Uterus (tissue), 4 donors: ENCODE measurements around the gene UPK3BL2. TPM values are rescaled to one million over a fixed set of nuclear protein-coding genes. Genes with fewer than 3 reads are reported as not detected.
A peak's percentile ranks its signal among the peaks of the same experiment; 100 is the strongest.
"Not testable (repeated sequence)": the region's sequence is repeated elsewhere in the genome, so short reads cannot be mapped to it uniquely, and the experiment has no call there.

Experiments used
- DNase-seq, 2 donors: peaks; one replicate each; pipeline ENCODE4 v3.0.0-alpha.2; 2019 to 2020
- H3K27ac ChIP-seq, 2 donors: fragments of 200-600 bp; sonication (generic); 1 replicate in 1 of 2; 2 replicates in 1 of 2; pipeline ENCODE4 v1.5.1; 2016 to 2018
- H3K27me3 ChIP-seq, 2 donors: fragments of 200-600 bp; sonication (generic); one replicate each; pipeline ENCODE4 v1.5.1; 2018 to 2019; ENCODE audit warnings: control low read depth in 1 of 2
- H3K36me3 ChIP-seq, 2 donors: fragments of 200-600 bp; sonication (generic); one replicate each; pipeline ENCODE4 v1.5.1; 2019; ENCODE audit warnings: control low read depth in 1 of 2
- H3K4me1 ChIP-seq, 2 donors: fragments of 200-600 bp; sonication (generic); one replicate each; pipeline ENCODE4 v1.5.1; 2018 to 2019; ENCODE audit warnings: control low read depth in 1 of 2
- H3K4me3 ChIP-seq, 2 donors: fragments of 200-600 bp; sonication (generic); 1 replicate in 1 of 2; 2 replicates in 1 of 2; pipeline ENCODE4 v1.5.1; 2018 to 2019; ENCODE audit warnings: mild to moderate bottlenecking in 1 of 2
- H3K9me3 ChIP-seq, 2 donors: fragments of 200-600 bp; sonication (generic); one replicate each; pipeline ENCODE4 v1.5.1; 2019; ENCODE audit warnings: control low read depth in 1 of 2
- intact Hi-C: fragments of 100-400 bp; cut with DNase I; formaldehyde crosslinking; loops from one replicate; pipeline ENCODE4 v1.15.1; 2023; ENCODE audit warnings: low total_unique reads
- total RNA-seq, 4 donors: library from RNA; depleted of rRNA in 3 of 4; stranded (reverse); fragments of >200 nt in 3 of 4; gene quantifications; one replicate each; pipeline versions ENCODE4 v1.1.0 to v1.2.4, GENCODE V29; 2014 to 2023
- donor health status: DM: yes; HTN: yes; CAD: no.

UPK3BL2 gene
- total RNA-seq, 4 donors from 2014 or later, result 1.8 to 64.0 (median 24.1) TPM; not detected in 1

GRCh38 chr7:102505298-102506185 is 38.0 kb downstream of the UPK3BL2 start:
- H3K36me3 ChIP-seq, H3K27me3 ChIP-seq, H3K4me1 ChIP-seq, intact Hi-C loops, H3K4me3 ChIP-seq, H3K9me3 ChIP-seq: not testable (repeated sequence)
- peak overlapping the region; percentile 61 to 74 for H3K27ac ChIP-seq
- DNase-seq, result peak in 1 of 2 donors; percentile 15

DNA sequence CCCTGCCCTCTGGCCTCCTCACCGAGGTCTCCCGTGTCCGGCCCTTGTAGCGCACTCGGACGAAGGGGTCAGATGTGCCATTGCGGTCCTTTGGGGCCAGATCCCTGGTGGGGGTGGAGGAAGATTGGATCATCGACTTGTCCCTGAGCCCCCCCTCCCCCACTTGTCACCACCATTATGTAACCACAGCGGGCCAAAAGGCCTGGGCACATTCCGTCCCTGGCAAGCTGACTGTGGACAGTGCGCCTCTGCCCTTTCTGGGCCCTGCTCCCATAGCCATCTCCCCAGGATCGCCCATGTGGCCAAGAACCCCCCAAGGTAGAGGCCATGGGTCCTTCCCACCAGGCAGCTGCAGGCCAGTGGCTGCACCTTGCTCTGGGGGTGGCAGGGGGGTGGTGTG is 40.4 kb downstream of the UPK3BL2 start:
- H3K4me1 ChIP-seq, H3K27me3 ChIP-seq, H3K9me3 ChIP-seq, DNase-seq, H3K27ac ChIP-seq, H3K4me3 ChIP-seq, intact Hi-C loops, H3K36me3 ChIP-seq: not testable (repeated sequence)

DNA sequence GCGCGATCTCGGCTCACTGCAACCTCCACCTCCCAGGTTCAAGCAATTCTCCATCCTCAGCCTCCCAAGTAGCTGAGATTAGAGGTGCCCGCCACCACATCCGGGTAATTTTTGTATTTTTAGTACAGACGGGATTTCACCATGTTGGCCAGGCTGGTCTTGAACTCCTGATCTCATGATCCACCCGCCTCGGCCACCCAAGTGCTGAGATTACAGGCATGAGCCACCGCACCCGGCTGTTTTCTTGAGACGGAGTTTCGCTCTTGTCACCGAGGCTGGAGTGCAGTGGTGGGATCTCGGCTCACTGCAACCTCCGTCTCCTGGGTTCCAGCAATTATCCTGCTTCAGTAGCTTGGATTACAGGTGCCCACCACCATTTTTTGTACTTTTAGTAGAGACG is 45.2 kb downstream of the UPK3BL2 start:
- H3K4me1 ChIP-seq, intact Hi-C loops, H3K27ac ChIP-seq, H3K27me3 ChIP-seq, DNase-seq, H3K9me3 ChIP-seq, H3K36me3 ChIP-seq, H3K4me3 ChIP-seq: not testable (repeated sequence)

GRCh38 chr7:102497308-102497707 is 46.2 kb downstream of the UPK3BL2 start:
- H3K27ac ChIP-seq, H3K9me3 ChIP-seq, H3K4me3 ChIP-seq, intact Hi-C loops, H3K4me1 ChIP-seq, H3K27me3 ChIP-seq, DNase-seq, H3K36me3 ChIP-seq: not testable (repeated sequence)

GRCh38 chr7:102496861-102497260 is 46.6 kb downstream of the UPK3BL2 start:
- not testable (repeated sequence) for H3K36me3 ChIP-seq, H3K9me3 ChIP-seq
- DNase-seq, result peak in 1 of 2 donors; percentile 12

DNA sequence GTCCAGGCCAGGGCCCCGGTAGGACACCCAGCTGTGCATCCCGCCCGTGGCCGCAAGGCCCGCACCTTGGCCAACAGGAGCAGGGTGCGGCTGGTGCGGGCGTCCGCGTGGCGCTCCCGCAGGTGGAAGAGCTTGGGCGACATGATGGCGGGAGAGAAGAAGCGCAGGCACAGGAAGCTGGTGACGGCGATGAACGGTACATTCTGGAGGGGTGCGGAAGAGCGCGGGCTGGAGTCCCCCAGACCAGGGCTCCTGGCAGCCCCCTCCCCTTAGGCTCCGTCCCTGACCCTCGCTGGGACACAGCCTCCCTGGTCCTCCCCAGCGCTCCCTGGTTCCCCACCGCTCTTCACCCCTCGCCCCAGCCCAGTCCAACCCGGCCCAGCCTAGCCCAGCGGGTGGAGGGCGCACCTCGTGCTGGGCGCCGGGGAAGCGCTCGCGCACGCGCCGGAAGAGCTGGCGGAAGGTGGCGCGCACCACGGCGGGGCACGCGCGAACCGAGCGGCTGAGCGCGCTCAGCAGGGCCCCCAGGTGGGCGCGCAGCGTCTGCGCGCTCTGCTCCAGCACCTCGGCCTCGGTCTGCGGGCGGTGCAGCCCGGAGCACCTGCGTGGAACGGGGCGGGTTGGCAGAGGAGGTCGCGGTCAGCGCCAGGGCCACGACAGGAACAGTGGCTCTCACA is 48.9 kb downstream of the UPK3BL2 start:
- H3K4me3 ChIP-seq, H3K4me1 ChIP-seq, H3K27ac ChIP-seq, DNase-seq, H3K36me3 ChIP-seq, H3K9me3 ChIP-seq, intact Hi-C loops, H3K27me3 ChIP-seq: not testable (repeated sequence)

More at GRCh38 chr7:102496861-102497260, 46.6 kb downstream of the UPK3BL2 start:
- H3K27me3 ChIP-seq, H3K4me3 ChIP-seq, H3K4me1 ChIP-seq, intact Hi-C loops, H3K27ac ChIP-seq: not testable (repeated sequence)

DNA sequence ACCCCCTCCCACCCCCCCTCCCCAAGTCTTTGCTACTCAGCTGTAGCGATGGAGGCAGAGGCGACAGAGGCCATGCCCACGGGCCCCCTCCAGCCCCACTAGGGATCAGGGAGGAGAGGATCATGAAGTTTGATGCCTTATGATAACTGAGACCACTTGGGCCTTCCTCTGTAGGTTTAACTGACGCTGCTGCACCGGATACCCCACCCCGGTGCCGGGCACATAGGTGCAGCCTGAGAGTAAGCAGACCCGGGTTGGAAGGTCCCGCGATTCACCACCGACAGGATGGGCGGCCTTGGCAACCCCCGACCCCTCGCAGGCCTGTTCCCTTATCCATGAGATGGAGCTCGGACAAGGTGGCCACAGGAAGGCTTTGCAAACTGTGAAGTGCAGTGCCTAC is 49.5 kb downstream of the UPK3BL2 start:
- H3K9me3 ChIP-seq, intact Hi-C loops, DNase-seq, H3K36me3 ChIP-seq, H3K27me3 ChIP-seq, H3K4me3 ChIP-seq, H3K4me1 ChIP-seq, H3K27ac ChIP-seq: not testable (repeated sequence)

DNA sequence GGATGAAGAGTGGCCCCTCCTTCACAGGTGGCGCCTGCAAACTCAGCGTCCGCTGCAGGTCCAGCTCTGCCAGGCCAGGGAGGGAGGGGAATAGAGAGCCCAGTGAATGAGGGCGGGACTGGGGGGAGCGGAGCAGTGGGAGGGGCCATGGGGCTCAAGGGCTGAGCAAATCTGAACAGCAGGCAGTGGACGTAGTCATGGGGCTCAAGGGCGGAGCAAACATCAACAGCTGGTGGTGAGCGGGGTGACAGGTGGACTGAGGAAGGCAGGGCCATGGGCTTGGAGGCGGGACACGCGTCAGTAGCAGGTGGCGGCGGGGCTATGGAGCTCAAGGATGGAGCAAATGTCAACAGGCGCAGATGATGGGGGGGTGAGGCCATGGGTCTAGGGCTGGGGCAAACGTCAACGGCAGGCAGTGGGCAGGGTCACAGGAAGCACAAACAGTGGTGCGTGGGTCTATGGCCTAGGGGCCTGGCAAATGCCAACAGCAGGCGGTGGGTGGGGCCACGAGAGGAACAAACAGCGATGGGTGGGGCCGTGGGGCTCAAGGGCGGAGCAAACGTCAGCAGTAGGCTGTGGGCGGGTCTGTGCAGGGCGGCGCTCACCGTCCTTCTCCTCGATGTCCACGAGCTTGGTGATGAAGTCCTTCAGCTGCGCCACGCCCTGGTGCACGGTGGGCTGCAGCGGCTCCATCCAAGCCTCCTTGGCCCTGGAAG is 50.1 kb downstream of the UPK3BL2 start:
- H3K9me3 ChIP-seq, H3K27me3 ChIP-seq, H3K4me3 ChIP-seq, intact Hi-C loops, H3K4me1 ChIP-seq, H3K36me3 ChIP-seq, H3K27ac ChIP-seq, DNase-seq: not testable (repeated sequence)

DNA sequence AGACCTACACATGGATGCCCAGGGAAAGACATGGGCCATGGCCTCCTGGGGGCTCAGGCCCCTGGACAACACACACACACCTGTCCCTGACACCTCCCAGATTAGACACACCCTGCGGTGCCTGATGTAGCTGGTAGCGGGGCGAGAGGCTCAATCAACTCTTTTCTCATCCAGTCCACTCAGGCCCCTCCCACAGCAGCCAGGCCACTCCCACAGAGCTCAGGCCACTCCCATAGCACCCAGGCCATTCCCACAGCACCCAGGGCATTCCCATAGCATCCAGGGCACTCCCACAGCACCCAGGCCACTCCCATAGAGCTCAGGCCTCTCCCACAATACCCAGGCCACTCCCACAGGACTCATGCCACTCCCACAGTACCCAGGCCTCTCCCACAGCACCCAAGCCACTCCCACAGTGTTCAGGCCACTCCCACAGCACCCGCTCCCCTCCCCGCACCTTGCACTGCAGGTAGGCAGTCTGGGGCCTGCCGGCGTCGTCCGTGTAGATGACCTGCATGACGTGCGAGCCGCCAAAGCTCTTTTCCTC is 52.9 kb downstream of the UPK3BL2 start:
- H3K27me3 ChIP-seq, H3K27ac ChIP-seq, H3K4me1 ChIP-seq, H3K4me3 ChIP-seq, H3K36me3 ChIP-seq, H3K9me3 ChIP-seq, intact Hi-C loops: not testable (repeated sequence)
- DNase-seq, result peak; percentile 24 to 35

Other genes starting within 250 kb of the UPK3BL2 start
- gene SPDYE6, start 187.3 kb downstream of the UPK3BL2 start, total RNA-seq, result not detected
- gene PRKRIP1, start 147.3 kb downstream of the UPK3BL2 start, total RNA-seq, result 10 to 100 TPM; 16.1 to 36.6 (median 25.4) TPM
- 10 to 100 TPM; 15.6 to 48.9 (median 39.0) TPM for gene ORAI2, start 110.1 kb downstream of the UPK3BL2 start, total RNA-seq
- 10 to 100 TPM in 3 of 4 donors, 1 to 10 TPM in 1; 8.7 to 31.3 (median 15.8) TPM for gene ALKBH4, start 78.8 kb downstream of the UPK3BL2 start, total RNA-seq
- 10 to 100 TPM; 16.7 to 25.6 (median 22.4) TPM for gene LRWD1, start 78.7 kb downstream of the UPK3BL2 start, total RNA-seq
- 10 to 100 TPM in 3 of 4 donors, 1 to 10 TPM in 1; 8.2 to 38.8 (median 14.0) TPM for gene POLR2J, start 64.8 kb downstream of the UPK3BL2 start, total RNA-seq
- 10 to 100 TPM; 10.8 to 59.0 (median 21.2) TPM for gene RASA4B, start 25.9 kb downstream of the UPK3BL2 start, total RNA-seq
- not detected for gene SPDYE2, start 7.5 kb upstream of the UPK3BL2 start, total RNA-seq
- 10 to 100 TPM in 2 of 4 donors, 1 to 10 TPM in 1, under 1 TPM in 1; 0.77 to 50.7 (median 17.1) TPM for gene POLR2J3, start 28.9 kb upstream of the UPK3BL2 start, total RNA-seq
- gene RASA4, start 73.1 kb upstream of the UPK3BL2 start, total RNA-seq, result 100 to 1,000 TPM in 1 of 4 donors, 10 to 100 TPM in 3; 31.4 to 283 (median 51.4) TPM
- 10 to 100 TPM in 3 of 4 donors, not detected in 1; 16.0 to 31.8 (median 19.6) TPM for gene UPK3BL1, start 99.1 kb upstream of the UPK3BL2 start, total RNA-seq
- gene SPDYE2B, start 106.6 kb upstream of the UPK3BL2 start, total RNA-seq, result not detected
- gene POLR2J2, start 128.0 kb upstream of the UPK3BL2 start, total RNA-seq, result 10 to 100 TPM in 2 of 4 donors, 1 to 10 TPM in 2; 1.0 to 33.5 (median 7.5) TPM
- gene FAM185A, start 205.3 kb upstream of the UPK3BL2 start, total RNA-seq, result 100 to 1,000 TPM in 1 of 4 donors, 10 to 100 TPM in 2, under 1 TPM in 1; 0.59 to 118 (median 19.4) TPM